HCT116 (cell line): Measurements from ENCODE around the gene SIGMAR1. TPM values are rescaled to one million over a fixed set of nuclear protein-coding genes. Genes with fewer than 3 reads are reported as not detected.

ENCODE experiments used
- ATAC-seq: fragments of 200-7000 bp; cut with Tn5 transposase; 2 replicates; pipeline ENCODE4 v1.9.1; 2020; ENCODE audit warnings: mild to moderate bottlenecking, moderate library complexity
- BruUV-seq: library from RNA; stranded (reverse); fragments of 400-500 nt; replicated peaks from 2 replicates; lab custom pipeline; 2021; lab: Mats Ljungman, UMichigan
- CTCF ChIA-PET: fragments of 300-600 bp; sonication (Branson Sonifier 250); formaldehyde crosslinking; loops from one replicate; lab custom pipeline; 2021; ENCODE audit warnings: antibody characterized with exemption; lab: Charles Lee
- POLR2A ChIA-PET: fragments of 300-600, 350-600 bp; sonication (Branson Sonifier 250); formaldehyde crosslinking; loops from one replicate; lab custom pipeline; 2021; ENCODE audit warnings: antibody characterized with exemption; lab: Charles Lee
- RAD21 ChIA-PET, 2 experiments: fragments of 300-600 bp; sonication (Branson Sonifier 250); formaldehyde crosslinking; loops; one replicate each; lab custom pipeline; 2023; ENCODE audit warnings: low total read pairs in 2 of 2; ENCODE audit not compliant: uncharacterized antibody in 2 of 2, unreplicated experiment in 2 of 2, low non-redundant PET in 1 of 2; lab: Charles Lee
- DNase-seq: peaks from one replicate; pipeline ENCODE4 v3.0.0-alpha.2; 2010; ENCODE audit warnings: low read depth, low spot score
- H2AFZ ChIP-seq: fragments of 200-600 bp; shearing (Covaris generic), sonication (generic); 2 replicates; pipeline ENCODE4 v1.6.1; 2017; ENCODE audit warnings: low read depth, mixed run types, mixed read lengths, antibody characterized with exemption, low read length; ENCODE audit not compliant: poor library complexity, severe bottlenecking
- H3K27ac ChIP-seq: 2 replicates; pipeline ENCODE4 v1.5.1; 2012; ENCODE audit warnings: low read depth, low read length
- H3K27me3 ChIP-seq: fragments of 200-600 bp; sonication (generic); 2 replicates; pipeline ENCODE4 v1.6.1; 2016; ENCODE audit warnings: mixed run types, low read length, mixed read lengths; ENCODE audit not compliant: insufficient read depth
- H3K36me3 ChIP-seq, 2 experiments: fragments of 200-500 bp in 1 of 2; fragments of 200-600 bp in 1 of 2; sonication (Bioruptor generic) in 1 of 2; sonication (generic) in 1 of 2; 2 replicates each; pipeline versions ENCODE4 v1.5.1 to v1.6.1; 2014 to 2016; ENCODE audit warnings: low read length in 2 of 2, inconsistent platforms in 1 of 2, mixed read lengths in 1 of 2, mixed run types in 1 of 2; ENCODE audit not compliant: insufficient read depth in 2 of 2, control insufficient read depth in 1 of 2
- H3K4me1 ChIP-seq, 2 experiments: fragments of 200-600 bp in 1 of 2; sonication (generic) in 1 of 2; 2 replicates each; pipeline versions ENCODE4 v1.5.1 to v1.6.1; 2012 to 2017; ENCODE audit warnings: low read length in 2 of 2, inconsistent platforms in 1 of 2, mild to moderate bottlenecking in 1 of 2, mixed read lengths in 1 of 2, mixed run types in 1 of 2, moderate library complexity in 1 of 2; ENCODE audit not compliant: insufficient read depth in 2 of 2, control insufficient read depth in 1 of 2
- H3K4me2 ChIP-seq: fragments of 200-600 bp; sonication (generic); 2 replicates; pipeline ENCODE4 v1.6.1; 2017; ENCODE audit warnings: mixed run types, low read length, mixed read lengths
- H3K4me3 ChIP-seq, 2 experiments: fragments of 200-600 bp in 1 of 2; sonication (generic) in 1 of 2; replicated peaks in 1 of 2; 2 replicates each; pipeline ENCODE4 v1.5.1; 2011 to 2016; ENCODE audit warnings: low read length in 2 of 2, control low read depth in 1 of 2, low read depth in 1 of 2, mild to moderate bottlenecking in 1 of 2, mixed read lengths in 1 of 2, mixed run types in 1 of 2
- H3K79me2 ChIP-seq: fragments of 200-600 bp; sonication (generic); 2 replicates; pipeline ENCODE4 v1.6.1; 2017; ENCODE audit warnings: mild to moderate bottlenecking, mixed run types, low read length, moderate library complexity, mixed read lengths; ENCODE audit not compliant: insufficient read depth
- H3K9ac ChIP-seq: fragments of 200-600 bp; sonication (generic); 2 replicates; pipeline ENCODE4 v1.6.1; 2016; ENCODE audit warnings: low read length, mixed read lengths
- H3K9me2 ChIP-seq: fragments of 200-600 bp; sonication (generic), shearing (Covaris generic); 2 replicates; pipeline ENCODE4 v1.6.1; 2017; ENCODE audit warnings: mixed run types, mild to moderate bottlenecking, moderate library complexity; ENCODE audit not compliant: insufficient read depth
- H3K9me3 ChIP-seq, 2 experiments: fragments of 200-500 bp in 1 of 2; fragments of 200-600 bp in 1 of 2; sonication (Bioruptor generic) in 1 of 2; sonication (generic) in 1 of 2; 2 replicates each; pipeline ENCODE4 v1.6.1; 2014 to 2017; ENCODE audit warnings: low read length in 2 of 2, mixed read lengths in 2 of 2, inconsistent platforms in 1 of 2, low read depth in 1 of 2, mild to moderate bottlenecking in 1 of 2, mixed run types in 1 of 2, moderate library complexity in 1 of 2; ENCODE audit not compliant: control insufficient read depth in 1 of 2, insufficient read depth in 1 of 2
- H4K20me1 ChIP-seq: fragments of 200-600 bp; sonication (generic), shearing (Covaris generic); 2 replicates; pipeline ENCODE4 v1.6.1; 2017; ENCODE audit warnings: mixed run types, mild to moderate bottlenecking, moderate library complexity; ENCODE audit not compliant: insufficient read depth
- ATF3 ChIP-seq: IDR thresholded peaks from 2 replicates; pipeline ENCODE4 v1.6.1; 2012
- CBX3 ChIP-seq: IDR thresholded peaks from 2 replicates; pipeline ENCODE4 v1.6.1; 2012; ENCODE audit warnings: low read depth
- ELF1 ChIP-seq: IDR thresholded peaks from 2 replicates; pipeline ENCODE4 v1.6.1; 2012; ENCODE audit warnings: low read depth, borderline replicate concordance
- FOSL1 ChIP-seq: IDR thresholded peaks from 2 replicates; pipeline ENCODE4 v1.6.1; 2012; ENCODE audit warnings: low read depth
- JUND ChIP-seq: IDR thresholded peaks from 2 replicates; pipeline ENCODE4 v1.6.1; 2012
- POLR2A ChIP-seq: IDR thresholded peaks from 2 replicates; pipeline ENCODE4 v1.7.0; 2011; ENCODE audit warnings: borderline replicate concordance; ENCODE audit not compliant: insufficient read depth, insufficient read length; ENCODE audit errors: extremely low read depth
- RAD21 ChIP-seq: IDR thresholded peaks from 2 replicates; pipeline ENCODE4 v1.6.1; 2012; ENCODE audit warnings: low read depth, mild to moderate bottlenecking
- SIN3A ChIP-seq: IDR thresholded peaks from 2 replicates; pipeline ENCODE4 v1.6.1; 2012; ENCODE audit warnings: low read depth
- SP1 ChIP-seq: IDR thresholded peaks from 2 replicates; pipeline ENCODE4 v1.6.1; 2012; ENCODE audit warnings: low read depth
- SRF ChIP-seq: IDR thresholded peaks from 2 replicates; pipeline ENCODE4 v1.6.1; 2012; ENCODE audit warnings: low read depth
- YY1 ChIP-seq: IDR thresholded peaks from 2 replicates; pipeline ENCODE4 v1.6.1; 2011; ENCODE audit warnings: low read length, low read depth, moderate library complexity, mild to moderate bottlenecking; ENCODE audit not compliant: insufficient replicate concordance; ENCODE audit errors: extremely low read depth
- ZBTB33 ChIP-seq: IDR thresholded peaks from 2 replicates; pipeline ENCODE4 v1.6.1; 2011; ENCODE audit warnings: mild to moderate bottlenecking, low read length, moderate library complexity; ENCODE audit not compliant: insufficient replicate concordance; ENCODE audit errors: extremely low read depth
- ZFX ChIP-seq: fragments of 450-650 bp; IDR thresholded peaks from 2 replicates; pipeline ENCODE4 v1.6.1; 2017
- ZNF274 ChIP-seq: fragments of 200-500 bp; sonication (Bioruptor generic); IDR thresholded peaks from 2 replicates; pipeline ENCODE4 v1.6.1; 2014; ENCODE audit warnings: mild to moderate bottlenecking, low read depth, low read length, inconsistent platforms
- intact Hi-C: fragments of 100-400 bp; cut with micrococcal nuclease; formaldehyde crosslinking; loops from 2 replicates; pipeline ENCODE4 v1.10.0; 2022
- total RNA-seq: library from RNA; stranded (reverse); gene quantifications from one replicate; pipeline ENCODE4 v1.2.1, GENCODE V29; 2021; ENCODE audit not compliant: unreplicated experiment
- TF ChIP-seq, protein P1 (sequence below): IDR thresholded peaks from 2 replicates; pipeline ENCODE4 v1.6.1; 2012; ENCODE audit warnings: low read depth
- TF ChIP-seq, protein P2 (sequence below): IDR thresholded peaks from 2 replicates; pipeline ENCODE4 v1.6.1; 2012

SIGMAR1 gene
- total RNA-seq, 1 experiment from 2014 or later, result 109 TPM

DNA sequence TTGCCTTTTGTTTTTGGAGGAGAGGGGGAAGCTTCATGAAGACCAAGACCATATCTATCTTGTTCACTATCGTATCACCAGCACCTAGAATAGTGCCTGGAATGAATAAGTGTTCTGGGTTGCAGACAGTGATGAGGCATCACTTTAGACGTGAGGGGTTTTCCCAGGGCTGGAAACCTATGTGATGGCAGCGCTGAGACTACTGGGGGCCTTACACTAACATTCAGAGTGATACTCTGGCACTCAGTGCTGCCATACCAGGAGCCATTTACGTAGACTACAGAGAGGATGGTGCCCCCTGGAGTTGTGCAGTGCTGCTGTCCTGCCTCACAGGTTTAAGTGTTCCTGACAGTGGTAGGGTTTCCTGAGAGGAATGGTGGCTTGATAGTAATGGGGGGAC is 46.6 kb upstream of the SIGMAR1 start:
- POLR2A ChIA-PET, result no interaction called here
- no peak overlapping the region for H3K27ac ChIP-seq
- H3K4me2 ChIP-seq, result no peak overlapping the region
- no peak for ATAC-seq
- H3K4me1 ChIP-seq, result no peaks in the 10 kb centered on the region
- BruUV-seq, result no TSS peak
- no peaks in the 10 kb centered on the region for H4K20me1 ChIP-seq
- CTCF ChIA-PET, result interaction anchor here (1.4 kb wide), 1 partner anchor 15 kb away, joined by 3 read pairs; no protein-coding TSS in a partner anchor
- H3K9me2 ChIP-seq, result no peaks in the 10 kb centered on the region
- no peaks in the 10 kb centered on the region for H3K36me3 ChIP-seq
- H3K9me3 ChIP-seq, result no peaks in the 10 kb centered on the region
- H3K79me2 ChIP-seq, result no peaks in the 10 kb centered on the region
- intact Hi-C loops, result no loop called here
- H2AFZ ChIP-seq, result no peak overlapping the region
- DNase-seq, result no peak
- H3K9ac ChIP-seq, result no peak overlapping the region
- TF ChIP-seq CBX3 (no peak), RAD21 (no peak), JUND (no peak), ELF1 (no peak), POLR2A (no peak), SRF (no peak), ZBTB33 (no peak), ZNF274 (no peak), FOSL1 (no peak), YY1 (no peak), ZFX (no peak), SIN3A (no peak), ATF3 (no peak), SP1 (no peak)
- TF ChIP-seq, protein P1, sequence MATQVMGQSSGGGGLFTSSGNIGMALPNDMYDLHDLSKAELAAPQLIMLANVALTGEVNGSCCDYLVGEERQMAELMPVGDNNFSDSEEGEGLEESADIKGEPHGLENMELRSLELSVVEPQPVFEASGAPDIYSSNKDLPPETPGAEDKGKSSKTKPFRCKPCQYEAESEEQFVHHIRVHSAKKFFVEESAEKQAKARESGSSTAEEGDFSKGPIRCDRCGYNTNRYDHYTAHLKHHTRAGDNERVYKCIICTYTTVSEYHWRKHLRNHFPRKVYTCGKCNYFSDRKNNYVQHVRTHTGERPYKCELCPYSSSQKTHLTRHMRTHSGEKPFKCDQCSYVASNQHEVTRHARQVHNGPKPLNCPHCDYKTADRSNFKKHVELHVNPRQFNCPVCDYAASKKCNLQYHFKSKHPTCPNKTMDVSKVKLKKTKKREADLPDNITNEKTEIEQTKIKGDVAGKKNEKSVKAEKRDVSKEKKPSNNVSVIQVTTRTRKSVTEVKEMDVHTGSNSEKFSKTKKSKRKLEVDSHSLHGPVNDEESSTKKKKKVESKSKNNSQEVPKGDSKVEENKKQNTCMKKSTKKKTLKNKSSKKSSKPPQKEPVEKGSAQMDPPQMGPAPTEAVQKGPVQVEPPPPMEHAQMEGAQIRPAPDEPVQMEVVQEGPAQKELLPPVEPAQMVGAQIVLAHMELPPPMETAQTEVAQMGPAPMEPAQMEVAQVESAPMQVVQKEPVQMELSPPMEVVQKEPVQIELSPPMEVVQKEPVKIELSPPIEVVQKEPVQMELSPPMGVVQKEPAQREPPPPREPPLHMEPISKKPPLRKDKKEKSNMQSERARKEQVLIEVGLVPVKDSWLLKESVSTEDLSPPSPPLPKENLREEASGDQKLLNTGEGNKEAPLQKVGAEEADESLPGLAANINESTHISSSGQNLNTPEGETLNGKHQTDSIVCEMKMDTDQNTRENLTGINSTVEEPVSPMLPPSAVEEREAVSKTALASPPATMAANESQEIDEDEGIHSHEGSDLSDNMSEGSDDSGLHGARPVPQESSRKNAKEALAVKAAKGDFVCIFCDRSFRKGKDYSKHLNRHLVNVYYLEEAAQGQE, result no peak
- TF ChIP-seq, protein P2, sequence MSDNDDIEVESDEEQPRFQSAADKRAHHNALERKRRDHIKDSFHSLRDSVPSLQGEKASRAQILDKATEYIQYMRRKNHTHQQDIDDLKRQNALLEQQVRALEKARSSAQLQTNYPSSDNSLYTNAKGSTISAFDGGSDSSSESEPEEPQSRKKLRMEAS, result no peak
- TF ChIP-seq, all 23 proteins: peak for 0
- Histone ChIP-seq H3K27me3 (no peaks in the 10 kb centered on the region), H3K4me3 (no peak overlapping the region)
- RAD21 ChIA-PET, result no interaction called here
